ENCODE measurements around the gene CTNND2.
"Not testable (repeated sequence)": the region's sequence is repeated elsewhere in the genome, so short reads cannot be mapped to it uniquely, and the experiment has no call there.

The CTNND2 gene

DNA sequence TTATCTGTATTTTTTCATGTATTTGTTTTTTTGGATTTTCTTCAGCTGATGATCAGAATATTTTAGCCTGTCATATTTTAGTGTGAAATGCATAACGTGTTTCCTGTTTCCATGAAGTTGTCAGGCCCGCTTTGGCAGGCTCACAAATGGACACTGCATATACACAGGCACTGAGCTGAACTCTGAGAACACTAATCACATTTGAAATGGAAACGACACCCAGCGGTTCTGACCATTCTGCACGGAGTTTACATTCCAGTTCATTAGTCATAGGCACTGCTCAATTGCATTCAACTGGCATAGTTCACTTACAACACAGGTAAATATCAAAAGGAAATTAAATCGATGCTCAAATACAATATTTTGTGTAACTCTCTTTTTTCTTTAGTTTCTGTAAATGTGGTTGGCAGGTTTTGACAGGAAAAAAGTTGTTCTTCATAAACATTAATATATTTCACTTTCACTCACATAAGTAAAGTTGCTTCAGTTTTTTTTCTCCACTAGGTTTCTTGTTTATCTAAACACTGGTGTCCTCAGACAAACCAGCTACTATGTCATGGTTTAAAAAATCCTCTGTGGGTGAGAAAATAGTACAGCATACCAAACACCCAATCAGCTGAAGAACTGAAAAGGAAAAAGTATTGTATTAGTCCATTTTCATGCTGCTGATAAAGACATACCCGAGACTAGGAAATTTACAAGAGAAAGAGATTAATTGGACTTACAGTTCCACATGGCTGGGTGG, 584.2 kb downstream of the CTNND2 start:
- no peak for DNase-seq (ENCODE audit: low read depth, low spot score)

DNA sequence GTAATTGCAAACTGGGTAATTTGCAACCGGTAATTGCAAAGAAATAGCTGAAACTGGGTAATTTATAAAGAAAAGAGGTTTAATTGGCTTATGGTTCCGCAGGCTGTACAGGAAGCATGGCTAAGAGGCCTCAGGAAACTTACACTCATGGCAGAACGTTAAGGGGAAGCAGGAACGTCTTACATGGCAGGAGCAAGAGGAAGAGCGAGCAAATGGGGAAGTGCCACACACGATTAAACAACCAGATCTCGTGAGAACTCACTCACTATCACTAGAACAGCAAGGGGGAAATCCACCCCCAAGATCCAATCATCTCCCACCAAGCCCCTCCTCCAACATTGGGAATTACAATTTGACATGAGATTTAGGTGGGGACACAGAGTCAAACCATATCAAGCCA, 590.6 kb downstream of the CTNND2 start:
- DNase-seq (ENCODE audit: low read depth, low spot score), result not testable (repeated sequence)

GRCh38 chr5:11311731-11312130, 592.5 kb downstream of the CTNND2 start:
- no peak for DNase-seq (ENCODE audit: low read depth, low spot score)

DNA sequence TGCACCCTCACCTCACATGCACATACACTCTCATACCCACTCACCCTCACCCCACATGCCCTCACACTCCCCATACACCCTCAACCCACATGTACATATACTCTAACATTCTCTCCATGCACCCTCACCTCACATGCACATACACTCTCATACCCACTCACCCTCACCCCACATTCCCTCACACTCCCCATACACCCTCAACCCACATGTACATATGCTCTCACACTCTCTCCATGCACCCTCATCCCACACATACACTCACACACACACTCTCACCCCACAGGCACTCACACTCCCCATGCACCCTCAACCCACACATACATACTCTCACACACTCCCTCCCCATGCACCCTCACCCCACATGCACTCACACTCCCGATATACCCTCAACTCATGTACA, 593.0 kb downstream of the CTNND2 start:
- no peak for DNase-seq (ENCODE audit: low read depth, low spot score)

DNA sequence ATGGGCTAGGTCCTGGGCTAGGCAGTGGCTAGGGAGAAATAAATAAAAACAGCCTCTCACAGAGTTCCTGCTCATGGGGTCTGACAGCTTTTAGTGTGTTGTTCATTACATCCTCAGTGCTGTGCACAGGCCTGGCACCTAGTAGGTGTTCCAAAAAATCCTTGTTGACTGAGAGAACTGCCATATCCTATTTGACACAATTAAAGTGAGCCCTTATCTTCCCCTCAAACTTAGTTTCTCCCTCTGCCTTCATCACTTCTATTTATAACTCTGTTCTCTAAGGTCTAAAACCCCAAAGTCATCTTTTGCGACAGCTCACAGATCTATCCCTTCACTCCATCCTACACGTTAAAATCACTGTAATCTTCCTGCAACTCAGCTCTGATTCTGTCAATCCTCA, 594.1 kb downstream of the CTNND2 start:
- no peak for DNase-seq (ENCODE audit: low read depth, low spot score)

DNA sequence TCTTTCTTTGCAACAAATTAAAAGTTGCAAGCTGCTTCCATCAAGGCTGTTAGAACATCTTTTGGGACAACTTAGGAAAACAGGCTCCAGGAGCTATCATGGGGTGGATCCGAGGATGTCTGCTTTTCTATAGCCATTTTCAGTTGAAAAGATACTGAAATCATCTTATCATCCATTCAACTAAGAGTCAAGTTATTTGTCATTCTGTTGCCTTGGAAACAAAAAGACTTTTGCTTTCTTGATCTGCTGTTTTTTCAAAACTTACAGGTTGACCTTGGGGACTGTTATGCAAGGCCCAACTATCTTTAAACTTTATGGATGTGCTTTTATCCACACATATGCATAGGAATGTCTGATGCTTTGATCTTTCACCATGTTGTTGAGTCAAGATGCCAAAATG, 597.9 kb downstream of the CTNND2 start:
- DNase-seq (ENCODE audit: low read depth, low spot score), result no peak

DNA sequence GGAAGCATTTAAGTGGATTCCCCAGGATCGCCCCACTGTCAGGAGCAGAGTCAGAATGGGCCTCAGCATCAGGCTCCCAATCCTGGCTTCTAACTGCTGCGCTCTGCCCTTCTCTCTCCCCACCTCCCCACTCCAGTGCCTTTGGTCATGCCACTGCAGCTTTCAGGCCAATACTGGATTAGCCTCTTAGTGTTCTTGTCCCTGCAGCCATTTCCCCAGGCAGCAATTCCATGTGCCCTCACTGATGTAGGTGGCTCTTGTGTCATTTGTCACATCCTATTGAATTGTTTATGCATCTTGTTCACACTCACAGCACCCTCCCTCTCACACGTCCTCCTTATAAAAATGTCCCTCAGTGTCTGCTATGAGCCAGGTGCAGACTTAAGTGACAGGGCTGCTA, 599.0 kb downstream of the CTNND2 start:
- DNase-seq (ENCODE audit: low read depth, low spot score), result no peak

DNA sequence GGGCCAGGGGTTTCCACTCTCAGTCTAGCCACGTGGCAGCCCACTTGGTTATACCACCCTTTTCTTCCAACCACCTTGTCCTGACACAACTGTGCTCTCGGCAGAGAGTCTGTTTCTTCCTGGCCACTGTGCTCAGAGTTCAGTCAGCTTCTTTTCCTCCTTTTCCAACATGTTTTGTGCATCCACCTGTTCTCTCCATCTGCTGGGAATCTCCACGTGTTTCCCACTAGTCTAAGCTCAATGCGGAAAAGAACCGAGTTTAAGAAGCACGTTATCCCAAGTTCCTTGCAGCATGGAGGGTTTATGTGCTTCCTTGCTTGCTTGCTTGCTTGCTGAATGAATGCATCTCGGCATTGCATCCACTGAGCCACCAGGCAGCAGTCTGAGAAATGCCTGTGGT, 599.6 kb downstream of the CTNND2 start:
- no peak for DNase-seq (ENCODE audit: low read depth, low spot score)

- no peak for DNase-seq (ENCODE audit: low read depth, low spot score)
These were observed 601.6 kb downstream of the CTNND2 start for GRCh38 chr5:11302663-11303062.

GRCh38 chr5:11301171-11301570, 603.1 kb downstream of the CTNND2 start:
- DNase-seq (ENCODE audit: low read depth, low spot score), result no peak

DNA sequence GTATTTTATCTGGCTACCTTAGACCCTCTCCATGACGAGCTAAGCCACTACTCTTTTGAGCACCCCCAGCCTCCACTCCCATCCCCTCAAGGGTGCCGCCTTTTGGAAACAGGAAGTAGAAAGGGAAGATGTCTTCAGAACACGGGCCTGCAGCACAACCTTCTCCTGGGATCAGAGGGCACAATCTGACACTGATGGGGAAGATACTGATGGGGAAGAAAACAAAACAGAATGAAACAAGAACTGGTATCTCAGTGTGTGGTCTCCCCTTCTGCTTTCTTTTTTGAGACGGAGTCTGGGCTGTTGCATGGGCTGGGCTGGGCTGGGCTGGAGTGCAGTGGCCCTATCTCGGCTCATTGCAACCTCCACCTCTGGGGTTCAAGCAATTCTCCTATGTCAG, 603.5 kb downstream of the CTNND2 start:
- DNase-seq (ENCODE audit: low read depth, low spot score), result no peak

GRCh38 chr5:11298877-11299276, 605.4 kb downstream of the CTNND2 start:
- no peak for DNase-seq (ENCODE audit: low read depth, low spot score)

GRCh38 chr5:11293523-11293922, 610.7 kb downstream of the CTNND2 start:
- DNase-seq (ENCODE audit: low read depth, low spot score), result no peak

DNA sequence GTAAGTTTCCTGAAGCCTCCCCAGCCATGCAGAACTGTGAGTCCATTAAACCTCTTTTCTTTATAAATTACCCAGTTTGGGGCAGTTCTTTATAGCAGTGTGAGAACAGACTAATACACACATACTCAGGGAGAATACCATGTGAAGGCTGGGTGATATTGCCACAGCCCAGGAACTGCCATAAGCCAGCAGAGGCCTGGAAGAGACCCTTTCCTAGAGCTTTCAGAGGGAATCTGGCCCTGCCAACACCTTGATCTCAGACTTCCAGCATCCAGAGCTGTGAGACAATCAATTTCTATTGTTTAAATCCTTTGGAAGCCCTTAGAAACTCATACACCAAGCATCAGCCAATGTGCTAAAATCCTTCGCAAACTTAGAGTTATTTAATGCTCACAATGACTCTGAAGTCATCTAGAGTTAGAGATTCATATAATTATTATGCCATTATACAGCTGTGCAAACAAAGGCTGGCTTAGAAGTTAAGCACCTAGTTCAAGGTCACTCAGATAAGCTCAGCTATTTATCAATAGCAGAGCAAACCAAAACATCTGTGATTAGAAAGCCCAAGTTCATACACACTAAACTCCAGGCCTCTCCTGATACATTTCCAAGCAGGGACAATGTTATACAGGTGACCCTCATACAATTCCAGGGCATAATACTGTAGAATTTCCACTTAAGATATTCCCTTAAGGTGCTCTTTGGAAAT, 611.4 kb downstream of the CTNND2 start:
- no peak for DNase-seq (ENCODE audit: low read depth, low spot score)

GRCh38 chr5:11289733-11290132, 614.5 kb downstream of the CTNND2 start:
- DNase-seq (ENCODE audit: low read depth, low spot score), result no peak

DNA sequence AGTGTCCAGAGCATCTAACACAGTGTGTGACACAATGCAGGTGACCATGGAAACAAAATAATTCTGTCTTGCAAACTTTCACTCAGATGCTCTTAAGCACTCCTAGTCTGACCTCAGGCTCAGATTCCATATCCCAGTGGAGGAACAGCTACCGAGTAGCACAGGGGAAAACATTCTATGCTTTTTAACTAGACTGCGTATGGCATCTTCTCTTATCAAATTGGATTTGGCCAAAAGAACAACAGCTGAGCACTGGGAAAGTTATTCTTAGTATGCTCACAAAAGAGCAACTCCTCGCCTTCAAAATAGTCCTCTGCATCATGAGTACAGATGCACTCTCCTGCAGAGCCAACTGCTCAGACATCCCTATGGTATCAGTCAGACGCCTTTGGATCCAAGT, 615.0 kb downstream of the CTNND2 start:
- DNase-seq (ENCODE audit: low read depth, low spot score), result no peak

GRCh38 chr5:11281842-11282241, 622.4 kb downstream of the CTNND2 start:
- no peak for DNase-seq (ENCODE audit: low read depth, low spot score)

DNA sequence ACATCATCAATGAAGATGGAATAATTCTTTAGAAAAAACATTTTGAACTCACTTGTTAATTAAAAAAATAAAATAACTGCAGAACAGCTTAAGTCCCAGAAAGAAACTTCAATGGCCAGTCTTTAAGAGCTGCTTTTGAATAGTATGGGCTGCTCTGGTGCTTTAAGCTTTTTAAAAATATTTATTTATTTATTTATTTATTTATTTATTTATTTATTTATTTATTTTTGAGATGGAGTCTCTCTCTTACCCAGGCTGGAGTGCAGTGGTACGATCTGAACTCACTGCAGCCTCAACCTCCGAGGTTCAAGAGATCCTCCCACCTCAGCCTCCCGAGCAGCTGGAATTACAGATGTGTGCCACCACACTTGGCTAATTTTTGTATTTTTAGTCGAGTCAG, 626.9 kb downstream of the CTNND2 start:
- DNase-seq (ENCODE audit: low read depth, low spot score), result no peak

GRCh38 chr5:11273180-11273903, 630.9 kb downstream of the CTNND2 start:
- DNase-seq (ENCODE audit: low read depth, low spot score), result no peak

DNA sequence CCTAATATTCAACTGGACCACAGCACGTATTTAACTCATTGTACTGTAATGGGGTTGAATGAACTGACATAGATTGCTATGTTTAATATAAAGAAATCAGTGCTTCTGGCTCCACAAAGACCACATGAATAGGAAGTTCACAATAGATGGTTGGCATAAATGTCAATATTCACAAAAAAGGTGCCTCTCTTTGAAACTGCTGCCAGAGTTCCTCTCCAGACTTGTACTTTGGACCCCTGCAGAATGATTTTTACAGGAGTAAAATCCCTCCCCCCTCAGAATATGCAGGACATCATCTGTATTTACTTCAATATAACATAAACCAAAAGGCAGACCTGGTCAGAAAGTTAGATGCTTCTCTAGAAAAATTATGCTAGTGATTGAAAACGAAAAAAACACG, 634.7 kb downstream of the CTNND2 start:
- DNase-seq (ENCODE audit: low read depth, low spot score), result no peak

GRCh38 chr5:11268891-11269290, 635.4 kb downstream of the CTNND2 start:
- DNase-seq (ENCODE audit: low read depth, low spot score), result no peak

DNA sequence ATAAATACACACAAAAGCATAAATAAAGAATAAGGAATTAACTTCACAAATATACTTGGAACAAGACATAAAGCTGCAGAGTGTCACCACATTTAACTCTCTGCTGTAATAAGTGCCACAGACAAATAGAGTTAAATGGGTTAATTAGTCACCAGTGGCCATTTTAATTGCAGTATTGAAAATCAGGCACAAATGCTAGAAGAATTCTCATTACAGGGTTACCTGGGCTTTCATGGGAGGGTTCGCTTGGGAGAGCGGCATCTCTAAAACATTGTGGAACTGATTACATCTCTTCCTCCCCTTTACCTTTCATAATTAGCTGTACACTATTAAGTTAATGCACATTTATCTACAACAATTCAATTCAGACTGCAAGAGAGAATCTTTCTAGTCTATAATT, 637.9 kb downstream of the CTNND2 start:
- DNase-seq (ENCODE audit: low read depth, low spot score), result no peak

DNA sequence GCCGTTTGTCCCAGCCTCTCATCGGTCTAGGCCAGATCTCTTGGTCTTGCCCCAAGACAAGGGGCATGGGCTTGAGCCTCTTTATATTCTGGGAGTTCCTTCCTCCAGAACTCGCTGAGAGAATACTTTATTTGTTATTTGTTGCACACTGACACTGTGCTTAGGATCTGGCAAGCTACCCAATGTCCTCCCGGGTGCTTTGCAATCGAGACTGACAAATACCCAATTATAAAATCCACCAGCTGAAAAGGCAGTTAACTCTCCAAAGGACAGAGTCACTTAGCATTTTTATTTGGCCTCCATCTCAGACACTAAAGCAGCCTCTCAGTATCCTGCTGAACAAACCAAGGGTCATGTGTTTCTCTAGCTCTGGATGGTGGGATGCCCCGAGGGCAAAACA, 643.0 kb downstream of the CTNND2 start:
- DNase-seq (ENCODE audit: low read depth, low spot score), result no peak

Measured in iPS DF 19.7 (cell line).